K562 (cell line): ENCODE data around the gene PNMA8A. TPM values are rescaled to one million over a fixed set of nuclear protein-coding genes. Genes with fewer than 3 reads are reported as not detected.

Source experiments
- ATAC-seq: fragments of 200-7000 bp; cut with Tn5 transposase; 3 replicates; pipeline ENCODE4 v1.9.1; 2020; ENCODE audit warnings: moderate library complexity
- BruUV-seq: library from RNA; stranded (reverse); fragments of 400-500 nt; replicated peaks from 2 replicates; lab custom pipeline; 2021; lab: Mats Ljungman, UMichigan
- CTCF ChIA-PET: fragments of 300-600 bp; formaldehyde crosslinking; extraction: SDS; loops from one replicate; lab custom pipeline; 2021; ENCODE audit warnings: low intra/inter-chr PET ratio; lab: Yijun Ruan, JAX
- POLR2A ChIA-PET: fragments of 300-600, 350-650 bp; sonication (Branson Sonifier 250); formaldehyde crosslinking; extraction: SDS; loops from one replicate; lab custom pipeline; 2021; ENCODE audit warnings: antibody characterized with exemption, inconsistent platforms; lab: Yijun Ruan, JAX
- DNase-seq, 4 experiments: peaks; one replicate each; pipeline versions ENCODE4 v3.0.0 to v3.0.0-alpha.2; 2011 to 2018; ENCODE audit warnings: low spot score in 3 of 4, mixed read lengths in 3 of 4; ENCODE audit errors: extremely low read depth in 1 of 4
- FAIRE-seq: peaks from 2 replicates; lab custom pipeline; 2011; peaks lifted over from hg19 to GRCh38; lab: Jason Lieb, UNC
- H2AFZ ChIP-seq: 2 replicates; pipeline ENCODE4 v1.6.0; 2011; ENCODE audit warnings: low read depth, low read length, control low read depth, inconsistent platforms
- H3K27ac ChIP-seq: fragments of 200-600 bp; 3 replicates; pipeline ENCODE4 v1.8.0; 2011; ENCODE audit warnings: low read depth, mild to moderate bottlenecking, control low read depth, inconsistent platforms, low read length, moderate library complexity, mixed read lengths; ENCODE audit errors: extremely low read depth
- H3K27me3 ChIP-seq, 2 experiments: fragments of 300-600 bp in 1 of 2; 2 replicates in 1 of 2; 3 replicates in 1 of 2; pipeline versions ENCODE4 v1.6.0 to v1.8.0; 2011; ENCODE audit warnings: inconsistent platforms in 2 of 2, low read length in 2 of 2, mild to moderate bottlenecking in 1 of 2, mixed read lengths in 1 of 2, moderate library complexity in 1 of 2; ENCODE audit not compliant: control insufficient read depth in 2 of 2, insufficient read depth in 2 of 2
- H3K36me3 ChIP-seq: fragments of 300-600 bp; 3 replicates; pipeline ENCODE4 v1.8.0; 2011; ENCODE audit warnings: mild to moderate bottlenecking, low read length, inconsistent platforms; ENCODE audit not compliant: control insufficient read depth, insufficient read depth
- H3K4me1 ChIP-seq, 2 experiments: fragments of 200-600 bp in 1 of 2; replicated peaks in 1 of 2; 2 replicates in 1 of 2; 3 replicates in 1 of 2; pipeline versions ENCODE4 v1.5.1 to v1.8.0; 2011; ENCODE audit warnings: inconsistent platforms in 2 of 2, low read length in 2 of 2, mild to moderate bottlenecking in 1 of 2, mixed read lengths in 1 of 2, moderate library complexity in 1 of 2; ENCODE audit not compliant: control insufficient read depth in 2 of 2, insufficient read depth in 2 of 2
- H3K4me2 ChIP-seq: 2 replicates; pipeline ENCODE4 v1.6.1; 2011; ENCODE audit warnings: low read length, control low read depth, inconsistent platforms, mixed read lengths; ENCODE audit not compliant: insufficient read depth
- H3K4me3 ChIP-seq: fragments of 200-600 bp; sonication (generic), shearing (Covaris generic); 2 replicates; pipeline ENCODE4 v1.5.1; 2016; ENCODE audit warnings: control low read depth, inconsistent platforms
- H3K79me2 ChIP-seq: fragments of 200-600 bp; 3 replicates; pipeline ENCODE4 v1.8.0; 2011; ENCODE audit warnings: low read length, inconsistent platforms; ENCODE audit not compliant: control insufficient read depth, insufficient read depth
- H3K9ac ChIP-seq, 2 experiments: 2 replicates each; pipeline versions ENCODE4 v1.6.0 to v1.6.1; 2011; ENCODE audit warnings: low read depth in 2 of 2, low read length in 2 of 2, control low read depth in 1 of 2, inconsistent platforms in 1 of 2, mild to moderate bottlenecking in 1 of 2, mixed read lengths in 1 of 2; ENCODE audit not compliant: insufficient read depth in 1 of 2
- H3K9me1 ChIP-seq: one replicate; pipeline ENCODE4 v1.6.0; 2011; ENCODE audit warnings: inconsistent platforms, mild to moderate bottlenecking, low read length, moderate library complexity; ENCODE audit not compliant: control insufficient read depth, insufficient read depth
- H3K9me3 ChIP-seq: replicated peaks from 2 replicates; pipeline ENCODE4 v1.5.1; 2011; ENCODE audit warnings: low read depth, low read length, inconsistent platforms; ENCODE audit not compliant: control insufficient read depth, insufficient read depth
- H4K20me1 ChIP-seq: replicated peaks from 2 replicates; pipeline ENCODE4 v1.6.1; 2011; ENCODE audit warnings: low read length, inconsistent platforms, mixed read lengths; ENCODE audit not compliant: control insufficient read depth, insufficient read depth
- BCOR ChIP-seq: fragments of 450-650 bp; IDR thresholded peaks from 2 replicates; pipeline ENCODE4 v1.6.1; 2016
- CHCHD3 ChIP-seq: fragments of 250-450 bp; sonication (Bioruptor Pico); IDR thresholded peaks from 2 replicates; pipeline ENCODE4 v2.1.2; 2022; ENCODE audit warnings: mild to moderate bottlenecking
- ILF3 ChIP-seq: fragments of 450-650 bp; IDR thresholded peaks from 2 replicates; pipeline ENCODE4 v1.6.1; 2018; ENCODE audit warnings: antibody characterized with exemption, mild to moderate bottlenecking, moderate library complexity, borderline replicate concordance
- KDM1A ChIP-seq, 2 experiments: fragments of 450-650 bp; IDR thresholded peaks; 2 replicates each; pipeline ENCODE4 v1.6.1; 2016; ENCODE audit warnings: mild to moderate bottlenecking in 2 of 2
- NCOA4 ChIP-seq: fragments of 450-650 bp; IDR thresholded peaks from 2 replicates; pipeline ENCODE4 v1.6.1; 2018; ENCODE audit warnings: mild to moderate bottlenecking; ENCODE audit not compliant: partially characterized antibody
- NFATC3 ChIP-seq: fragments of 450-650 bp; IDR thresholded peaks from 2 replicates; pipeline ENCODE4 v1.6.1; 2017; ENCODE audit warnings: mild to moderate bottlenecking
- PTBP1 ChIP-seq: fragments of 200-400 bp; formaldehyde crosslinking; IDR thresholded peaks from 2 replicates; pipeline ENCODE4 v1.6.1; 2017; ENCODE audit warnings: low read depth, low read length
- RBM25 ChIP-seq: fragments of 200-400 bp; formaldehyde crosslinking; IDR thresholded peaks from 2 replicates; pipeline ENCODE4 v1.6.1; 2018; ENCODE audit warnings: low read length, low read depth, moderate library complexity; ENCODE audit not compliant: severe bottlenecking
- RCOR1 ChIP-seq, 2 experiments: IDR thresholded peaks; 2 replicates each; pipeline ENCODE4 v1.6.1; 2012; ENCODE audit warnings: low read depth in 2 of 2, low read length in 2 of 2, borderline replicate concordance in 1 of 2, improper control_type of control experiment in 1 of 2
- SAFB ChIP-seq: fragments of 200-400 bp; formaldehyde crosslinking; IDR thresholded peaks from 2 replicates; pipeline ENCODE4 v1.6.1; 2017; ENCODE audit warnings: low read depth, low read length, borderline replicate concordance
- ZFP36 ChIP-seq: fragments of 150-350 bp; IDR thresholded peaks from 2 replicates; pipeline ENCODE4 v1.6.1; 2018; ENCODE audit warnings: low read length, low read depth; ENCODE audit not compliant: partially characterized antibody
- ZNF143 ChIP-seq: sonication (generic); formaldehyde crosslinking; IDR thresholded peaks from 2 replicates; pipeline ENCODE4 v1.9.0; 2022; ENCODE audit warnings: mild to moderate bottlenecking, missing genetic modification reagents
- ZNF384 ChIP-seq: IDR thresholded peaks from 2 replicates; pipeline ENCODE4 v1.6.1; 2012; ENCODE audit warnings: low read depth, low read length, improper control_type of control experiment
- ZNF830 ChIP-seq: fragments of 250-450 bp; sonication (Bioruptor Pico); IDR thresholded peaks from 2 replicates; pipeline ENCODE4 v1.5.0; 2021; ENCODE audit warnings: mild to moderate bottlenecking
- WGBS: fragments of 100-300 bp; shearing (Covaris generic); methylation state at CpG from one replicate; pipeline ENCODE4 v1.1.6; 2016; ENCODE audit warnings: low coverage, mixed read lengths; ENCODE audit not compliant: insufficient coverage; ENCODE audit errors: missing lambda C conversion rate; 5-methylcytosine and 5-hydroxymethylcytosine counted together
- in situ Hi-C: fragments of 300-500 bp; cut with MboI; formaldehyde crosslinking; loops from 4 replicates; pipeline ENCODE4 v1.15.0; 2018; ENCODE audit warnings: inconsistent platforms, mixed read lengths
- intact Hi-C: fragments of 100-400 bp; cut with micrococcal nuclease; formaldehyde crosslinking; loops from 2 replicates; pipeline ENCODE4 v1.14.2; 2022
- polyA plus RNA-seq, 8 experiments: library from polyadenylated mRNA; depleted of rRNA in 4 of 8; stranded (reverse) in 5 of 8; unstranded in 3 of 8; fragments of >200 nt; fragmentation: Nextera tagmentation in 2 of 8; fragmentation: Illumina TruSeq in 1 of 8; extraction: Ambion mirVana in 2 of 8; extraction: Trizol in 1 of 8; gene quantifications; 2 replicates each; pipeline versions ENCODE4 v1.2.1 to v1.2.3, GENCODE V29; 2011 to 2014; ENCODE audit warnings: inconsistent platforms in 1 of 8, missing spikeins in 1 of 8
- total RNA-seq, 7 experiments: library from RNA; depleted of rRNA in 6 of 7; stranded (reverse); fragments of >200 nt in 6 of 7; fragmentation: Illumina TruSeq in 2 of 7; extraction: Trizol in 2 of 7; gene quantifications; 2 replicates each; pipeline versions ENCODE4 v1.2.1 to v1.2.3, GENCODE V29; 2011 to 2021; ENCODE audit warnings: low replicate concordance in 1 of 7
- TF ChIP-seq, protein P1 (sequence below), 3 experiments: IDR thresholded peaks in 2 of 3; conservative IDR thresholded peaks in 1 of 3; 2 replicates each; pipeline ENCODE4 v1.5.1; 2011 to 2012; ENCODE audit warnings: low read length in 3 of 3, mild to moderate bottlenecking in 3 of 3, control low read depth in 2 of 3, improper control_type of control experiment in 1 of 3, inconsistent platforms in 1 of 3, low read depth in 1 of 3, mixed read lengths in 1 of 3, moderate library complexity in 1 of 3; ENCODE audit not compliant: insufficient read depth in 2 of 3
- TF ChIP-seq, protein P2 (sequence below): fragments of 250-450 bp; sonication (Bioruptor Pico); IDR thresholded peaks from 2 replicates; pipeline ENCODE4 v1.5.0; 2021

The PNMA8A gene
- total and polyA plus RNA-seq, 9 of the 15 experiments (the other 6 are each of a cell fraction or from before 2014, with no cell fraction given) = 6.6 to 23.8 (median 14.9) TPM

DNA sequence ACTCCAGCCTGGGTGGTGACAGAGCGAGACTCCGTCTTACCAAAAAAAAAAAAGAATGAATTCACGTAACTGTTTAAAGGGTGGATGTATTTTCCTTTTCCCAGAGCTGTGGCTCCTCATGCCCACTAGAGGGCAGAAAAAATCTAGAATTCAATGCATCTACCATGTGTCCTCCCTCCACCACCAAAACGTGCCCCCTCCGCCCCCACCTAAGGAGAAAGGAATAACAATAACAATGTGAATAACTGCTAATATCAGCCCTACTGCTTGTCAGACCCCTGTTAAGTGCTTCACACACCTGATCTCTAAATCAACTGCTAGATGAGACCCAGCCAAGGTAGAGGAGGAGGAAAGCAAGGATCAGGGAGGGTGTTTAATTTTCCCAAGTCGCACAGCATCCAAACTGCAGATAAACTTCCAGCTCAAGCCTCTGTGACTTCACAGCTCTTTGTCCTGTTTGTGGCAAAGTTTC, 44.6 kb upstream of the PNMA8A start (continued):
- no peak for TF ChIP-seq SAFB
- TF ChIP-seq ZNF384 = peak; percentile 61; the same call in 1 of the 2 replicates
- TF ChIP-seq, protein P1, sequence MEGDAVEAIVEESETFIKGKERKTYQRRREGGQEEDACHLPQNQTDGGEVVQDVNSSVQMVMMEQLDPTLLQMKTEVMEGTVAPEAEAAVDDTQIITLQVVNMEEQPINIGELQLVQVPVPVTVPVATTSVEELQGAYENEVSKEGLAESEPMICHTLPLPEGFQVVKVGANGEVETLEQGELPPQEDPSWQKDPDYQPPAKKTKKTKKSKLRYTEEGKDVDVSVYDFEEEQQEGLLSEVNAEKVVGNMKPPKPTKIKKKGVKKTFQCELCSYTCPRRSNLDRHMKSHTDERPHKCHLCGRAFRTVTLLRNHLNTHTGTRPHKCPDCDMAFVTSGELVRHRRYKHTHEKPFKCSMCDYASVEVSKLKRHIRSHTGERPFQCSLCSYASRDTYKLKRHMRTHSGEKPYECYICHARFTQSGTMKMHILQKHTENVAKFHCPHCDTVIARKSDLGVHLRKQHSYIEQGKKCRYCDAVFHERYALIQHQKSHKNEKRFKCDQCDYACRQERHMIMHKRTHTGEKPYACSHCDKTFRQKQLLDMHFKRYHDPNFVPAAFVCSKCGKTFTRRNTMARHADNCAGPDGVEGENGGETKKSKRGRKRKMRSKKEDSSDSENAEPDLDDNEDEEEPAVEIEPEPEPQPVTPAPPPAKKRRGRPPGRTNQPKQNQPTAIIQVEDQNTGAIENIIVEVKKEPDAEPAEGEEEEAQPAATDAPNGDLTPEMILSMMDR (IDR thresholded peaks at IDR 0.05 in 2 of 3, conservative IDR thresholded peaks at IDR 0.05 in 1 of 3; ENCODE audit: insufficient read depth in 2 of 3, low read depth in 1 of 3, low read length in 3 of 3) = peak; percentile 57 to 79 (median 69)
- TF ChIP-seq ZNF830 (CRISPR knock-in tag) = no peak
- TF ChIP-seq ZNF143 (CRISPR knock-in tag) = no peak
- TF ChIP-seq NFATC3 = no peak
- no peak for TF ChIP-seq ILF3

DNA sequence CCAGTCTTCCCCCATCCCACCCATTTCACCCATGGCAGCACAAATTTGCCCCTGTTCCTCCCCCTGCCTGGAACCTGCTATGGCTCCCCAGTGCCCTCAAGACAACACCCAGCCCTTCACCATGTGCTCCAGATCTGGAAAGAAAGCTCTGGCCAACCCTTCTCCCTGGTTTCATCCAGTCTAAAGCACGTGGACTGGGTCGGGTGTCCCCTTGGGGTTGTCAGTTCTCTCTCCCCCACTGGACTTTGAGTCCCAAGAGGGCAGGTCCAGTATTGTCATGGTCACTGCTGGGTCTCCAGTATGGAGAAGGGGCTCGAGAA, 43.9 kb upstream of the PNMA8A start:
- Histone ChIP-seq H3K4me3 (no peak overlapping the region), H2AFZ (no peak overlapping the region), H3K4me1 (peaks cover 0 to 8% of the 10 kb centered on the region in 2 experiments; a peak in 3 of 5 replicates), H3K27me3 (no peaks in the 10 kb centered on the region), H3K9me3 (no peaks in the 10 kb centered on the region), H3K79me2 (no peaks in the 10 kb centered on the region), H3K9ac (no peak overlapping the region), H3K36me3 (no peaks in the 10 kb centered on the region), H3K9me1 (no peaks in the 10 kb centered on the region), H4K20me1 (no peaks in the 10 kb centered on the region), H3K4me2 (no peak overlapping the region), H3K27ac (no peak overlapping the region)
- BruUV-seq = no TSS peak
- intact Hi-C loops = no loop called here
- no peak for ATAC-seq
- CTCF ChIA-PET = interaction anchor here (1.6 to 5.7 kb wide), 3 partner anchors 27 to 120 kb away, joined by 10 to 115 read pairs (median 37); no protein-coding TSS in a partner anchor
- POLR2A ChIA-PET = interaction anchor here (1.4 kb wide), 1 partner anchor 120 kb away, joined by 3 read pairs; no protein-coding TSS in a partner anchor
- TF ChIP-seq RCOR1 (IDR thresholded peaks at IDR 0.05; ENCODE audit: borderline replicate concordance in 1 of 2, low read depth in 2 of 2, low read length in 2 of 2) (0 out of 4 replicates have a peak, but pooled peaks of 1 of the 2 experiments have one; percentile 11), RBM25 (peak; percentile 73), PTBP1 (peak; percentile 87), KDM1A (IDR thresholded peaks at IDR 0.05) (peak in 1 of 2 experiments; percentile 68; a peak in 3 of 4 replicates), ZFP36 (peak; percentile 79), BCOR (peak; percentile 72), CHCHD3 (CRISPR knock-in tag) (no peak), NCOA4 (no peak)
- TF ChIP-seq, protein P2, sequence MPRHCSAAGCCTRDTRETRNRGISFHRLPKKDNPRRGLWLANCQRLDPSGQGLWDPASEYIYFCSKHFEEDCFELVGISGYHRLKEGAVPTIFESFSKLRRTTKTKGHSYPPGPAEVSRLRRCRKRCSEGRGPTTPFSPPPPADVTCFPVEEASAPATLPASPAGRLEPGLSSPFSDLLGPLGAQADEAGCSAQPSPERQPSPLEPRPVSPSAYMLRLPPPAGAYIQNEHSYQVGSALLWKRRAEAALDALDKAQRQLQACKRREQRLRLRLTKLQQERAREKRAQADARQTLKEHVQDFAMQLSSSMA = no peak
- in situ Hi-C loops = no loop called here
- DNase-seq = no peak
- 8% methylated on average over 3 of the region's 3 CpGs for WGBS
- no peak for FAIRE-seq
